ENCODE data around the gene AMOT.

DNA sequence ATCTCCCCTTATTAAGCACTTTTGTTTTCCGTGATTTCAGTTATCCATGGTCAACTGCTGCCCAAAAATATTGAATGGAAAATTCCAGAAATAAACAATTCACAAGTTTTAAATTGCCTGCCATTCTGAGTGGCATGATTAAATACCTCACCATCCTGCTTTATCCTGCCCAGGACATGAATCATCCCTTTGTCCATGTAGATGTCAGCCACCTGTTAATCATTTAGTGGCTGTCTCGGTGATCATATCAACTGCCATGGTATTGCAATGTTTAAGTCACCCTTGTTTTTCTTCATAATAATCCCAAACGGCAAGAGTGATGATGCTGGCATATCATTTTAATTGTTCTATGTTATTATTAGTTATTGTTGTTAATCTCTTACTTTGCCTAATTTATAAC lies 81.1 kb downstream of the AMOT start:
- TF ChIP-seq, protein P1, sequence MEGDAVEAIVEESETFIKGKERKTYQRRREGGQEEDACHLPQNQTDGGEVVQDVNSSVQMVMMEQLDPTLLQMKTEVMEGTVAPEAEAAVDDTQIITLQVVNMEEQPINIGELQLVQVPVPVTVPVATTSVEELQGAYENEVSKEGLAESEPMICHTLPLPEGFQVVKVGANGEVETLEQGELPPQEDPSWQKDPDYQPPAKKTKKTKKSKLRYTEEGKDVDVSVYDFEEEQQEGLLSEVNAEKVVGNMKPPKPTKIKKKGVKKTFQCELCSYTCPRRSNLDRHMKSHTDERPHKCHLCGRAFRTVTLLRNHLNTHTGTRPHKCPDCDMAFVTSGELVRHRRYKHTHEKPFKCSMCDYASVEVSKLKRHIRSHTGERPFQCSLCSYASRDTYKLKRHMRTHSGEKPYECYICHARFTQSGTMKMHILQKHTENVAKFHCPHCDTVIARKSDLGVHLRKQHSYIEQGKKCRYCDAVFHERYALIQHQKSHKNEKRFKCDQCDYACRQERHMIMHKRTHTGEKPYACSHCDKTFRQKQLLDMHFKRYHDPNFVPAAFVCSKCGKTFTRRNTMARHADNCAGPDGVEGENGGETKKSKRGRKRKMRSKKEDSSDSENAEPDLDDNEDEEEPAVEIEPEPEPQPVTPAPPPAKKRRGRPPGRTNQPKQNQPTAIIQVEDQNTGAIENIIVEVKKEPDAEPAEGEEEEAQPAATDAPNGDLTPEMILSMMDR (IDR thresholded peaks at IDR 0.05; ENCODE audit: insufficient read depth, low read depth, low read length), result no peak
- TF ChIP-seq EZH2 (IDR thresholded peaks at IDR 0.05; ENCODE audit: insufficient read depth, low read length), result no peak

Data from astrocyte (in vitro differentiated cells and primary cell).